ENCODE data around the gene SIGLEC7.

Gene SIGLEC7

GRCh38 chr19:51142119-51142518 lies at the start of gene SIGLEC7:
Gene SIGLEC7, plus strand, starts transcription at chr19:51142301. Its CDS starts 69 bp downstream, at chr19:51142370.
- DNase-seq (ENCODE audit: low read depth in 2 of 2, low spot score in 1 of 2): no peak

DNA sequence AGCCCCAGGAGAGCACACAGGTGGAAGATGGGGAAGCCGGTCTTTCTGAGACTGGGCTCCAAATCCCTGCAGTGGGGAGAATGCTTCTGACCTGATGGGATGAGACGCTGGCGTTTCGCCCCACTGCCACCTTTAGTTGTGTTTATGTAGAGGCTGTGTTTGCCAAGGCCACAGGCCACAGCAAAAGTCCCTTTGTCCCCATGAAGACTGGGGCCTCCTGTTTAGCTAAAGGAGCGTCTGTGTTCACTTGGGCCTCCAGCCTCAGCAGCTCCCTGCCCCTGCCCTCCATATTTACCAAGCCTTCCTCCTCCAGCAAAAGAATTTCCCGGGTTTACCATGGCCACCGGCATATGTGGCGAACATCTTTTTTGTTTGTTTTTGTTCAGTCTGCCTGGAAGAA lies 49.0 kb upstream of the SIGLEC7 start:
- no peak for DNase-seq (ENCODE audit: low read depth in 2 of 2, low spot score in 1 of 2)

- DNase-seq (ENCODE audit: low read depth in 2 of 2, low spot score in 1 of 2): no peak
Measured at GRCh38 chr19:51093510-51094345, 48.4 kb upstream of the SIGLEC7 start.

- DNase-seq (ENCODE audit: low read depth in 2 of 2, low spot score in 1 of 2): no peak
Measured at GRCh38 chr19:51094696-51095279, 47.3 kb upstream of the SIGLEC7 start.

DNA sequence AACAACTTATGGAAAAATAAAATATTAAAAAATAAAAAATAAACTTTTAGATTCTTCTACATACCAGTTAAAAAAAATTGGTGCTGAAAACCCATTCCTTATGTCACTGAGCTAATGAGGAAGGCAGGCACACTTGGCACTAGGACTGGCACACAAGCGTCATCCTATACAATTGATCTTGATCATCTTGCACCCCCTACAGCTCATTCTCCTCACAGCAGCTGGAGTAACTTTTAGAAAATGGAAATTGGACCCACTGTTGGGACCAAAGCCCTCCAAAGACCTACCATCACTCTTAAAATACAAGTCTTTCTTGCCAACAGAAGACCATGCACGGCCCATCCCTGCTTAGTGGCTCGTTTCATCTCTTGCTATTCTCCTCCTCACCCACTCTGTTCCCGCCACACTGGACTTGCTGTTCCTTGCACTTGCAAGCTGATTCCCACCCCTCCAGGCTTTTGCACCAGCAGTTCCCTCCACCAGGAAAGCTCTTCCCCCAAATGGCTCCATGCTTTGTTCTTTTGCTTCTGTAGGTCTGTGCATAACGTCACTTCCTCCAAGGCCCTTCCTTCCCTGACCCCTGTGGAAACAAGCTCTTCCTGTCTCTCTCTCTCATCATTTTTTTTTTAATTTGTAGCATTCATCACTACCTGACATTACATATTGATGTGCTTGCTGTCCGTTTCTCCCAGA lies 45.5 kb upstream of the SIGLEC7 start:
- DNase-seq (ENCODE audit: low read depth in 2 of 2, low spot score in 1 of 2): no peak

DNA sequence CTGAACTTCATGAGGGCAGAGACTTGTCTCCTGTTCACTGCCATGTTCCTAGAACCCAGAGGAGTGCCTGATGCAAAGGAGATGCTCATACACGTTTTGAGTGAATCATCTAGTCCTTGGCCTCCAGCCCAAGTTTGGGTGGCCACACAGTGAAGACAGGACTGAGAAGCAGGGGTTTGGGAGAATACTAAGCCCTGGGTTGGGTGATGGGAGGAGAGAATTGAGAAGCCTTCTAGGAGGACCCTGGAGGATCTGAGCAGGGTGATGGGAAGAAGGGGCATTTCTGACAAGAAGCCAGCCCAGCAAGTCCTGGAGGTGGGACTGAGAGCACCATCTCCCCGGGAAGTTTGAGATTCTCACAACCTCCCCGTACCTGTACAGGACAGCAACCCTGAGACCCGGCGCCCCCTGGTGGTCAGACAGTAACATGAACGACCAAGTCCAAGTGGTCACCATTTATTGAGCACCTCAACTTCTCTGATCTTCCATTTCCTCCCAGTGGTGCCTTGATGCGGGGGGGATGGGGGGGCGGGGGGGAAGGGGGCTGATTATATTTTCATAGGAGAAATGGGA lies 44.8 kb upstream of the SIGLEC7 start:
- peak; percentile 34 to 52 for DNase-seq (ENCODE audit: low read depth in 2 of 2, low spot score in 1 of 2)

GRCh38 chr19:51097796-51098195 lies 44.3 kb upstream of the SIGLEC7 start:
- DNase-seq (ENCODE audit: low read depth in 2 of 2, low spot score in 1 of 2): no peak

DNA sequence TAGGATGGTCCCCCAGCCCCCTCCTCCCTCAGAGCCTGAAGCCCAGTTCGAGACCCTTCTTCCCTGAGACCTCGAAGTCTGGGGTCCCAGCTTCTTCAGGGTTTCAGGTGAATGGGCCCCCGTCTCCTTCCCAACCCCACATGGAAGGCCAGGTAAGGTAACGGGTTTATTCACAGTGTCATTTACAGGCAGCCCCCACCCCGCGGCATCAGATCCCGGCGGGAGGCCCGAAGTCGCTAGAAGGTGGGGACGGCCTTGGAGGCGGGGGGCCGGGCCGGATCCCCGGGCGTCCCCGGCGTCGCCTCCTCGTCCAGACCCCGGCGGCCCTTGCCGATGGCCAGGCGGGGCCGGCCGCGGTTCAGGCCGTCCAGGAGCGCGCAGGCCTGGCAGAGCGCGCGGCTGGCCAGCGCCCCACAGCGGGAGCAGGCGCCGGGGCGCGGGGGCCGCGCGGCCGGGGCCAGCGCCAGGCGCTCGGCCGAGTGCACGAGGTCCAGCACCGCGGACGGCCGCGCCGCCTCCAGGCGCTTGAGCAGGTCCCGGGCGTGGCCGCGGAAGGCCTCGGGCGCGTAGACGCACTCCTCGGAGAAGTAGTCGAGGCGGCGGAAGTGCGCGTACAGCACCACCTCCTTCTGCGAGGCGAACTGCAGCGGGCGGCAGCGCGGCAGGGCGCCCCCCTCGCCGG lies 43.6 kb upstream of the SIGLEC7 start:
- no peak for DNase-seq (ENCODE audit: low read depth in 2 of 2, low spot score in 1 of 2)

DNA sequence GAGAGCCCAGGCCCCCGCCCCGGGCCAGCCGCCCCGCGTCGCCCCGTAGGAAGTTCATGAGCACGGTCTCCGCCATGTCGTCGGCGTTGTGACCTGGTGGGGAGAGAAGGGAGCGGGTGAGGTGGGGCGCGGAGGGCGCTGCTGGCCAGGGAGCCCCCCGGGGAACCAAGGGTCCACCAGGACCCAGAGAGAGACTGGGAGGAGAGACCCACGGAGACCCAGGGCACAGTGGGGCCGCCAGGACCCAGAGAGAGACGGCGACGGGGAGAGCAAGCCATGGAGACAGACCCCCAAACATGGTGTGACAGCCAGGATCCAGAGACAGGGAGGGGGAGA lies 43.1 kb upstream of the SIGLEC7 start:
- no peak for DNase-seq (ENCODE audit: low read depth in 2 of 2, low spot score in 1 of 2)

- DNase-seq (ENCODE audit: low read depth in 2 of 2, low spot score in 1 of 2): no peak
Measured at GRCh38 chr19:51100601-51101000, 41.5 kb upstream of the SIGLEC7 start.

- no peak for DNase-seq (ENCODE audit: low read depth in 2 of 2, low spot score in 1 of 2)
Measured at GRCh38 chr19:51101171-51101865, 40.8 kb upstream of the SIGLEC7 start.

DNA sequence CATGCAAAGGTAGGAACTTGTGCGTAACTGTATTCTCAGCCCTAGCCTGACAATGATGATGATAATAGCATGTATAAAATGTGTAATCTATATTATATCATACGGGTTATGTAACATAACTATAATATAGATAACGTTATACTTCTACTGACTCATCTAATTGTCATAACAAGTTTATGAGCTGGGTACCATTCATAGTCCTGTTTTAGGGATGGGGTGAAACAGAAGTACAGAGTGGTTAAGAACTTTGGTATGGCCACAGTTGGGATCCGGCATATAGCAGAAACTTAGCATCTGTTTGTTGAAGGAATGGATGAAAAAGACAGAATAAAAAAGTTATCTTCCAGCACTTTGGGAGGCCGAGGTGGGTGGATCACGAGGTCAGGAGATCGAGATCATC lies 39.1 kb upstream of the SIGLEC7 start:
- no peak for DNase-seq (ENCODE audit: low read depth in 2 of 2, low spot score in 1 of 2)

GRCh38 chr19:51103926-51104341 lies 38.2 kb upstream of the SIGLEC7 start:
- no peak for DNase-seq (ENCODE audit: low read depth in 2 of 2, low spot score in 1 of 2)

DNA sequence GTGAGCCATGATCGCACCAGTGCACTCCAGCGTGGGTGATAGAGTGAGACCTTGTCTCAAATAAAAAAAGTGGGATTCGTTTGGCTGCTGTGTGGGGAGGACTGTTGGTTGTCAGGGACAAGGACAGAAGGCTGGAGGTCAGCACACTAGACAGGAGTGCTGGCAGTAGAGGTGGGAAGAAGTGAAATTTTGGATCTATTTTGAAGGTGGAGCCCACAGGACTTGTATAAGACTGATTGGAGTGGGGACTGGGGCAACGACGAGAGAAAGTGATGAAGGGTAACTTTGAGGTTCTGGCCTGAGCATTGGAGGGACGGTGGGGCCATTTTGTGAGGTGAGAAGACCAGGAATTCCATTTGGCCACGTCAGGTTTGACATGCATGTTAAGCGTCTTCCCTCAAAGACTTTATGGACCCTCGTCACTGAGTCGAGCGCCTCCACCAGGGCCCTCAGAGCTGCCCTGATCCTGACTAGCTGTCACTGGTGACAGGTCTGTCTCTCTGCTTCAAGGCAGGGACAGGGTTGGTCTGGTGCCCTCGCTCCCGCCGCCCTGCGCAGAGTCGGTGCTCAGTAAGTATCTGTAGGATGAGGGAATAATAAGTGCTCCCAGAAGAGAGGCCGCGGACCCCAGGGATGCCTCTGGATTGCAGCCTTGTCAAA lies 34.6 kb upstream of the SIGLEC7 start:
- DNase-seq (ENCODE audit: low read depth in 2 of 2, low spot score in 1 of 2): no peak

DNA sequence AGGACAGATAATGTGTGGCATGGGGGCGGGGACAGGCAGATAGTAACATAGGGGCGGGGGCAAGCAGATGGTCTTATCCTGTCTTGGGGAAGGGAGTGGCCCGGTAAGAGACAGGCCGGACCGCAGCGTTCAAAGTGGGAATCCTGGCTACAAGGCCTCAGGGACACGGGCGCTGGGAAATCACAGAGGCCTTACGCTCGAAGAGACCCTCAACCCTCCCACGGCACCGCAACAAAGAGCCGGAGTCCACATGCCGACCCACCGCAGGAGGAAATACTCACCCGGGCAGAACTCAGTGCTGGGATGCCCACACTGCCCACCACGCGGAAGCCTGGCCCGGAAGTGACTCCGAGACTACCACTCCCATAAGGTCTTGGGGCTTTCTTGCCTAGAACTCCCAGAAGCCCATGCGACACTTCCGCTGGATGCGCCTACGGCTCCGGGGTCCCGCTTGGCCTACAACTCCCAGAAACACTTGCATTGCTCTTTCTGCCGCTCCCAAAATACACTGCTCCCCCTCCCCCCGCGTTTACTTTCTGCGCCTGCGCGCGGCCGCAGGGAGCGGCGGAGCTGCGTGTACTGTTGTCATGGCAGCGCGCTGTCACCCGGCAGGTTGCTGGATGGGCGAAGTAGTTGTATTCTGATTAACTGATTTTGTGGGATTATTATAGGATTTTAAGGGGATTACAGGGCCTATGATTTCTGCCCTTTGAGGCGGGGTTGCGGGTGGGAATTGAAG lies 33.9 kb upstream of the SIGLEC7 start, which contains the start of gene CTU1:
CTU1 (minus strand) TSS at position 344 of the 739 bp plus-strand sequence. CDS start 3,840 bp downstream, outside the sequence.
- DNase-seq (ENCODE audit: low read depth in 2 of 2, low spot score in 1 of 2): peak; percentile 94 to 98

DNA sequence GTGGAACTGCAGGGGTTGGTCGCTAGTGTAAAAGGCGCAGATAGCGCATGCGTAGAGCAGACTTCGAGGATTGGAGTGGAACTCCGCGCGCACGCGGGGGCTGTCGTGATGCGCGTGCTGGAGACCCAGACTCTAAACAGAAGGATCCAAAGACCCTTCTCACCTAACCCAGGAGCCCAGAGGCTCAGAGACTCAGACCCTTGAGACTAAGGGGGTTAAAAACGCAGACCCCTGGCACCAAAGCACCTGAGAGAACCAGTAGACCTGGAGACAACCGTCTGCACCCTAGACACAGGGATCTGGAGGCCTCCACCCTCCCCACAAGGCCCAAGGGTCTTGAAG lies 33.3 kb upstream of the SIGLEC7 start:
- DNase-seq (ENCODE audit: low read depth in 2 of 2, low spot score in 1 of 2): no peak

- no peak for DNase-seq (ENCODE audit: low read depth in 2 of 2, low spot score in 1 of 2)
Measured at GRCh38 chr19:51110666-51110971, 31.5 kb upstream of the SIGLEC7 start.

- no peak for DNase-seq (ENCODE audit: low read depth in 2 of 2, low spot score in 1 of 2)
Measured at GRCh38 chr19:51111606-51112005, 30.5 kb upstream of the SIGLEC7 start.

DNA sequence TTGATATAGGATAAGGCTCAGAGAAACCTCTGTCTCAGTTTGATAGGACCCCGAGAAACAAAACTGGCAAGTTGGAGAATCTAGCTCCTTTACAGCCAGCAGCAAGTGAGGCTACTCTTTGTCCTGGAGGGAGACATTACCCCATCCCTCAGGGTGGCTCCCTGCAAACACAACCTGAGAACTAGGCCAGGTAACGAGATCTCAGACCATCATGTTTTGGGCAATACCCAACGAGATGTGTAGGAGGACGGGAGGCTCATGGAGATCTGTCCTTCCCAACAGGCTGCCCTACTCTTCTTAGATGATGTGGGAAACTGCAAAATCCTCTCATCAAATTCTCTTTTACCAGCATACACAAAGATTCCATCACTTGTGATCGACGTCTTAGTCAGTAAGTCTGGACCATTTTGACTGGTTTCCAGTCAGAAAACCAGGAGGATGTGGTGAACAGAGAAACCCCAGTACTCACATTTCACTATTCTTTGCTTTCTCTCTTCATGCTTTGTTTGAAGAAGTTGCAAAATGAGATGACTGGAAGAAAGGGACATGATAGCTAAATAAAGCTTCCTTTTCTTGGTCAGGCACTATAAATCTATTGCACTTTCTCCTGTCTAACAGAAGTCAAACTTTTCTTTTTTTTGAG lies 27.9 kb upstream of the SIGLEC7 start:
- no peak for DNase-seq (ENCODE audit: low read depth in 2 of 2, low spot score in 1 of 2)
